ENCODE results near the gene ZP4.

GRCh38 chr1:237861944-237862343 is 28.8 kb downstream of the ZP4 start:
- no peak for TF ChIP-seq CTCF (IDR thresholded peaks at IDR 0.05; ENCODE audit: control extremely low read depth in 1 of 3, insufficient read depth in 1 of 3, low read depth in 1 of 3, low read length in 3 of 3)
- TF ChIP-seq GABPA (IDR thresholded peaks at IDR 0.05; ENCODE audit: borderline replicate concordance, insufficient read depth, low read length): no peak
- no peak for TF ChIP-seq JUND (IDR thresholded peaks at IDR 0.05; ENCODE audit: low read length)
- no peak for TF ChIP-seq YY1 (IDR thresholded peaks at IDR 0.05; ENCODE audit: low read depth, low read length)
- TF ChIP-seq EP300 (IDR thresholded peaks at IDR 0.05; ENCODE audit: borderline replicate concordance in 1 of 2, low read depth in 2 of 2, low read length in 2 of 2): no peak
- no peak for TF ChIP-seq SIN3A (conservative IDR thresholded peaks at IDR 0.05 in 1 of 2, IDR thresholded peaks at IDR 0.05 in 1 of 2; ENCODE audit: low read depth in 1 of 2, low read length in 2 of 2)
- no peak for TF ChIP-seq RAD21 (IDR thresholded peaks at IDR 0.05 in 1 of 2, conservative IDR thresholded peaks at IDR 0.05 in 1 of 2; ENCODE audit: low read depth in 2 of 2, low read length in 2 of 2)
- TF ChIP-seq EZH2 (IDR thresholded peaks at IDR 0.05; ENCODE audit: low read depth, low read length, severe bottlenecking): no peak
- no peak for TF ChIP-seq POLR2A (IDR thresholded peaks at IDR 0.05; ENCODE audit: control extremely low read depth in 1 of 2, low read depth in 2 of 2, low read length in 2 of 2)
- no peak for TF ChIP-seq CHD7 (IDR thresholded peaks at IDR 0.05; ENCODE audit: insufficient replicate concordance, low read length)
- no peak for TF ChIP-seq ATF2 (IDR thresholded peaks at IDR 0.05; ENCODE audit: low read length)
- no peak for TF ChIP-seq HDAC2 (IDR thresholded peaks at IDR 0.05; ENCODE audit: borderline replicate concordance in 1 of 2, low read depth in 2 of 2, low read length in 2 of 2)
- TF ChIP-seq JUN (IDR thresholded peaks at IDR 0.05; ENCODE audit: low read depth, low read length): no peak
